ENCODE results near the gene KCTD21.

KCTD21 gene

DNA sequence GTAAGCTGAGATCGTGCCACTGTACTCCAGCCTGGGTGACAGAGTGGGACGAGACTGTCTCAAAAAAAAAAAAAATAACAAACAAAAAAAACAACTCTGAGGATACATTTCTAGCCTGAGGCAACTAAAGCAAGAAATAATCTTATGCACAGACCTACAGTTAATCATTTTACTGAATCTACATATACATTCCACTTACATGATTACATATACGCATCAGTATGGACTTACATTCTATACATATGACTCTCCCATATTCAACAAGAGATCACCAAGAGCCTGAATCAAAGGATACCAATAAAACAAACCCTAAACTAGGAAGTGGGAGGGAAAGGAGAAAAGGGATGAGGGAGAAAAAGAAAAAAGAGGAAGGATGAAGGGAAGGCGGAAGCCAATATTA, 50.1 kb downstream of the KCTD21 start:
- DNase-seq: no peak

DNA sequence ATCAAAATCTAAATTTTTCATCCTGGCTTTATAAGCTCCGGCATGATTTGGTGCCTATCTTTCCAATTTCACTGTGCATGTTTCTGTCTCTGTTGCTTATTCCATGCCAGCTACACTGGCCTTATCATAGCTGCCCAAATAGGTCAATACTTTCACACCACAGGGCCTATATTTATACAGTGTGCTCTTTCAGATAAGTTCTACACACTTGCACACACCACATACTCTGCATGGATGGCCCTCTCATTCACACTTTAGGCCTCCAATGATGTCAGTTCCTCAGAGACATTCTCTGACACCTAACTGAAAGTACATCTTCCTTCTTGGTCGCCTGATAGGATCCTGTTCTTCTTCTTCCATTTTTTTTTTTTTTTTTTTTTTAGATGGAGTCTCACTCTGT, 56.0 kb downstream of the KCTD21 start:
- no peak for DNase-seq

DNA sequence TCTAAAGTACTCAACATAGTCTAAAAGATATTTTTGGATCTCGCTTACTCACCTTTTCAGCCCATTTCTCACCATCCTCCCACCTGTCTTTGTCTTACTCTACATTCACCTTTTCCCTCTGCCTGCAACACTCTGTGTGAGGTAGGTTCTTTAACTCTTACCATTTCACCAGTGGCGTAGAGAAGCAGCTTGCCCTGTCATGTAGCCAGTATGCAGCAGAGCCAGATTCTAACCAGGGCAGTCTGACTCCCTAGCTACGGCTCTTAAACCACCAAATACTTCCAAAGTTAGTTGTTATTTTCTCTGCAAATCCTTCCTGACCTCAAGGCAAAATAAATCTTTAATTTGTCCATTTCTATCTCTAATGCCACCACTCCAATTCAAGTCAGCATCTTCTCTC, 56.5 kb downstream of the KCTD21 start:
- no peak for DNase-seq

DNA sequence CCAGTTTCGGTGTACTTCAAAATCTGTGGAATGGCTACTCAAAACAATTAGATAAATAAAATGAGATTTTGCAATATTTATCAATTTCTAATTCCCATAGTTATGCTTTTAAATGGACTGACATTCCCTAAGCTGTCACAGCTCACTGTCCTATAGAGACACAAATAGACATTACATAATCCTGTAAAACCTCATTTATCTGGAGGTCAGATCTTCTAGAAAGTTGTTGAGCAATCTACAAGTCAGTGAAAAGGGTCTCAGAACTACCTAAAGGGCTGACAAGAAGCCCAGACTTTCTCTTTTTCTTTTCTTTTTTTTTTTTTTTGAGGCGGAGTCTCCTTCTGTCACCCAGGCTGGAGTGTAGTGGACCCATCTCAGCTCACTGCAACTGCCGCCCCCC, 61.0 kb downstream of the KCTD21 start:
- DNase-seq: peak; percentile 54

All from MV-4-11 (cell line).